HG03342 (cell line): ENCODE measurements around the gene PRCP.
A peak's percentile ranks its signal among the peaks of the same experiment; 100 is the strongest.

Experiments
- ATAC-seq: cut with Tn5 transposase; IDR thresholded peaks from one replicate; pipeline ENCODE4 v1.9.1; 2021; ENCODE audit warnings: mild to moderate bottlenecking, moderate library complexity; ENCODE audit not compliant: unreplicated experiment

The PRCP gene

DNA sequence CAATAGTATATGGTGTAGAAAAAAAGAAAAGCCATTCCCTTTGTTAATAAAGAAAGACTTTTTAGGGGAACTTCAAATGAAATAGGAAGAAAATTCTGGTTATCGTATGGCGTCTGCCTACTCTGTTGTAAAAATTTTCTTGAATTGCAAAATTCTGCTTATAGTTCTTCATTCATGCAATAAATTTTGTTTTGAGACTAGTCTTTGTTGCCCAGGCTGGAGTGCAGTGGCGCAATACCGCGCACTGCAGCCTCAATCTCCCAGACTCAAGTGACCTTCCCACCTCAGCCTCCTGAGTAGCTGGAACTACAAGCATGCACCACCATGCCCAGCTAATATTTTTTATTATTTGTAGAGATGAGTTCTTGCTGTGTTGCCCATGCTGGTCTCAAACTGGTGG lies 7.1 kb upstream of the PRCP start:
- ATAC-seq = no peak

- no peak for ATAC-seq
Observed at GRCh38 chr11:82906931-82907330, 6.7 kb upstream of the PRCP start.

DNA sequence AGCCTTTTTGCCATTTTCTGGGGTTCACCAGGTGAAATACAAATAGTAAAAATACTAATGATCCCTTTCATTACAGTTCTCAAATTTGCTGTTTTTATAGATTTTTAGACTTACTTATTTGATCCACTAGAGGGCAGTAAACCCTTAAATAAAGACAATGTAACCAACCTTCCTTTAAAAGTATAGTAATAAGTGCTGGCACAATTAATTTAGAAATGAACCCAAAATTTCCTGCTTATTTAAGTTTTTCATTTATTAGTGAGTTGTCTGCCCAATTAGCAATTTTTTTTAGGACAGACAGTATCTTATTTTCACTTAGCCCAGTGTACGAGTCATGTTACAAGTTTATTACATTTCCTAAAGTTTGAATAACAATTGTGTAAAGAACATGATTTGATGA lies 6.0 kb upstream of the PRCP start:
- ATAC-seq = no peak

- ATAC-seq = no peak
Observed at GRCh38 chr11:82903843-82904586, 3.8 kb upstream of the PRCP start.

- no peak for ATAC-seq
Observed at GRCh38 chr11:82902880-82903279, 2.6 kb upstream of the PRCP start.

GRCh38 chr11:82901922-82902485 lies 1.8 kb upstream of the PRCP start:
- no peak for ATAC-seq

GRCh38 chr11:82901165-82901921 lies 1.1 kb upstream of the PRCP start, which contains the start of gene DDIAS:
Gene DDIAS, plus strand, starts transcription at chr11:82901736. Its CDS starts 13,003 bp downstream, at chr11:82914739.
- peak; percentile 69 for ATAC-seq

DNA sequence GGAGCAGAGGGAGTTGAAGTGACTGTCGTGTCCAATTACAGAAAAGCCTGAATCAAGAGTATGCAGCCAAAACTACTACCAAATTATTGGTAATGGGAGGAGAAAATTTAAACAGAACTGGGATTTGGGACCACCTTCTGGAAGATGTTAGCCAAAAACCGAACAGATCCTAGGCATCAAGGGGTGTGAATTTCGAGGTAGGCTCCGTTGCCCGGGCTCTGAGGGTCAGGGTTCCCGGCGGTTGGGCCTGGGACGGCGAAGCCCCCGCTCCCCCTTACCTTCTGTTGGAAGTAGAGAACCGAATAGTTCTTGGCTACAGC lies 313 bp downstream of the PRCP start:
- no peak for ATAC-seq

GRCh38 chr11:82899186-82899820 lies 927 bp downstream of the PRCP start:
- no peak for ATAC-seq

DNA sequence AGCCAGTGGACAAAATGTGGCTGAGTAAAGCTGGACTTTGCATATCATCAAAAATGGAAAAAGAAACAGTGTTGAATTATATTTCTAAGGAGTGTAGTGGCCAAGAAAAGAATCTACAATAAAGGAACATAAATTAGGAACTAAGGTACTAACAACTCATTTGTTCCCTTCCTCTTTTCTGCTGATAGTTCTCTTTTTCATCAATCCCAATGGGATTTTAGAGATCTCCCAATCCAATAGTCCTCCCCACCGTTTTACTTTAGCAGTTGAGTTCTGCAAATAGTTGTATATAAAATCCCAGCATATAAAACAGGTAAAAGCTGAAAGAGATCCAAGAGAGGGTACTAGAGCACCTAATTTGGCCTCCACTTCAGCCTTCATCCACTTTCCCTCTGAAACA lies 2.0 kb downstream of the PRCP start:
- no peak for ATAC-seq

DNA sequence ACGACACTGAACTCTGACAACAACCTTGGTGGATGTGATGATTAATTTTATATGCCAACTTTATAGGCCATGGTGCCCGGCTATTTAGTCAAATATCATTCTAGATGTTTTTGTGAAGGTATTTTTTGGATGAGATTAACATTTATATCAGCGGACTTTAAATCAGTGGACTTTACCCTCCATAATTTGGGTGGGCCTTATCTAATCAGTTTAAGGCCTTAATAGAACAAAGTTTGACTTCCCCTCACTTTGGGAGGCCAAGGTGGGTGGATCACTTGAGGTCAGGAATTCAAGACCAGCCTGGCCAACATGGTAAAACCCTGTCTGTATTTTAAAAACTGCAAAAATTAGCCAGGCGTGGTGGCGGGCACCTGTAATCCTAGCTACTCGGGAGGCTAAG lies 4.0 kb downstream of the PRCP start:
- no peak for ATAC-seq

DNA sequence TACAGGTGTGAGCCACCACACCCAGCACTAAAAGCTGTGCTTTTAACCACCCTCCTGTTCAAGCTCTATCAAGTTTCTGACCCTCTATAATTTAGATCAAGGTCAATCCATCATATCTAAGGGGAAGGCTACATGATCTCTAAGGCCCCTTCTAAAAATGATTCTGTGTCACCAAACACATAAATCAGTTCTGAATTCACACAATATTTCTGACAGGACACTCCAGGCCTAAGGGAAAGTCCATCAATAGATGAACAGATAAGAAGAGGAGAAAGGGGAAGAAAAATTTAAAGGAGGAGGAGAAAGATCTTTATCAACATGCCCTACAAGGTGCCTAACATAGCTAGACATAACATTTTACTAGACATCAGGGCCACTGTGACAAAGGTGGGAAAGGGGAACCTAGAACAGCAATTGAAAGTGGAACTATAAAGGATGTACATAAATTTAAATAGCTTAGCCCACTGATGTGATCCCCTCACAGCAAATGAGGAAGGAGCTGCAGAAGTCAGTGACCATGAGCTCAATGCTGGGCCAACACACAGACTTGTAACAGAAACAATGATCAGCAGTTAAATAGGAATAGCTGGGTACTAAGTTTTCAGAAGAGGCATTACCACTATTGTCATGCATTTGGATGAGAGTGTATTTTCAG lies 4.7 kb downstream of the PRCP start:
- peak; percentile 38 for ATAC-seq

GRCh38 chr11:82892611-82893169 lies 7.5 kb downstream of the PRCP start:
- no peak for ATAC-seq

- ATAC-seq = no peak
Observed at GRCh38 chr11:82890936-82891335, 9.3 kb downstream of the PRCP start.

DNA sequence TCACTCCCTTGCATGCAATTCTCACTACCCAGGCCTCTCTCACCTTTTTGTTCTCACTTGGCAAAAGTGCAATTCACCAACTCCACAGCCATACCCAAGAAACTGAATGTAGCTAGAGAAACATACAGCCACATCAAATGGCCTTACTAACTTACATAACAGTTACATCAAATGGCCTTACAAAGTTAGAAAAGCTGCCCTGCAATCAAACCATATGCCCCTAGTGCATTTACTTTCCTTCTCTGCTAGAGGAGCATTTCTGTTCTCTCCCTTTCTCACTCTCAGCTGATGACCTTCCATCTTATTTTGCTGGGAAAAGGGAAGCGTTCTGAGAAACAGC lies 10.3 kb downstream of the PRCP start:
- ATAC-seq = no peak

GRCh38 chr11:82889133-82890001 lies 10.9 kb downstream of the PRCP start:
- ATAC-seq = no peak

GRCh38 chr11:82883853-82884252 lies 16.4 kb downstream of the PRCP start:
- ATAC-seq = no peak

GRCh38 chr11:82874646-82875523 lies 25.3 kb downstream of the PRCP start:
- ATAC-seq = no peak

- ATAC-seq = no peak
Observed at GRCh38 chr11:82873919-82874333, 26.3 kb downstream of the PRCP start.
